ENCODE results near the gene ADCY9.

DNA sequence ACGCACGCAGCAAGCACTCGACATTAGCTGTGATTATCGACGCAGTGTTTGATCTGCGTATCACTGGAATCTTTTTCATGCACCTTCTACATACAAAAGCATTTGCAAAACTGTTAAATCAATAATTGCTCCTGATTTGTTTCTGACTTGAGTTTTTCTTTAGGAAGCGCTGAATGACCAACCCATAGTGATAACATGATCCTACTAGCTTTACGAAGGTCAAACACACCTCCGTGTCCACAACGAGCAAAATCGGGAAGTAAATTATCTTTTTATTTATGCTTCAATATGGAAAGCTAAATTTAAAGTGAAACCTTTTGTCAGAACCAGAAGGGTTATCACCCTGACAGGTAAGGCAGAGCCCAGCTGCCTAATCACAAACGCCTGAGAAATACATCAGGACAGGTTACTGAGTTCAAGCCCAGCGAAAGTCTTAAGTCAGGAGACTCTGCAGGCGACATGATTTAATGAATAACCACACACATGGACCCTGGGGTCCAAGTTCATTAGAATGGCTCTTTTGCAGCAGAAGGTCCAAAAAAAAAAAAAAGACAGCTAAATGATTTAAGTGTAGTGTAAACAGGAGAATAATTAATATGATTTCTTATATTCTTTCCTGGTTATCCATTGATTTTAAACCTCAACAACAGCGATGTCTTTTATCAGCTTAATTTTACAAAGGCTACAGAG, 104.2 kb downstream of the ADCY9 start:
- TF ChIP-seq EZH2 (IDR thresholded peaks at IDR 0.05; ENCODE audit: insufficient read depth, poor library complexity, severe bottlenecking): no peak
- TF ChIP-seq EZH2phosphoT487 (IDR thresholded peaks at IDR 0.05; ENCODE audit: insufficient read depth, low read depth): no peak
